ENCODE measurements around the gene PPM1N.

GRCh38 chr19:45517238-45517637, 19.0 kb downstream of the PPM1N start:
- TF ChIP-seq GATA3 (IDR thresholded peaks at IDR 0.05; ENCODE audit: low read depth, low read length) (no peak), GATA2 (IDR thresholded peaks at IDR 0.05; ENCODE audit: low read depth, low read length) (no peak)

Data from SH-SY5Y (cell line).